Measurements from ENCODE around the gene PRKAG2.

PRKAG2 gene

GRCh38 chr7:151511946-151512345 is 365.0 kb downstream of the PRKAG2 start:
- no peak for DNase-seq (ENCODE audit: low read depth)

GRCh38 chr7:151511270-151511669 is 365.6 kb downstream of the PRKAG2 start:
- DNase-seq (ENCODE audit: low read depth) = no peak

GRCh38 chr7:151509670-151510333 is 367.1 kb downstream of the PRKAG2 start:
- DNase-seq (ENCODE audit: low read depth) = no peak

- no peak for DNase-seq (ENCODE audit: low read depth)
Observed at GRCh38 chr7:151508991-151509390, 367.9 kb downstream of the PRKAG2 start.

GRCh38 chr7:151507806-151508205 is 369.1 kb downstream of the PRKAG2 start:
- DNase-seq (ENCODE audit: low read depth) = no peak

GRCh38 chr7:151506901-151507382 is 370.0 kb downstream of the PRKAG2 start:
- DNase-seq (ENCODE audit: low read depth) = no peak
